ENCODE results near the gene ZNF276. TPM values are rescaled to one million over a fixed set of nuclear protein-coding genes. Genes with fewer than 3 reads are reported as not detected.
"Not testable (repeated sequence)": the region's sequence is repeated elsewhere in the genome, so short reads cannot be mapped to it uniquely, and the experiment has no call there.

Gene ZNF276
- total RNA-seq, 1 experiment from 2014 or later: 32.7 TPM

DNA sequence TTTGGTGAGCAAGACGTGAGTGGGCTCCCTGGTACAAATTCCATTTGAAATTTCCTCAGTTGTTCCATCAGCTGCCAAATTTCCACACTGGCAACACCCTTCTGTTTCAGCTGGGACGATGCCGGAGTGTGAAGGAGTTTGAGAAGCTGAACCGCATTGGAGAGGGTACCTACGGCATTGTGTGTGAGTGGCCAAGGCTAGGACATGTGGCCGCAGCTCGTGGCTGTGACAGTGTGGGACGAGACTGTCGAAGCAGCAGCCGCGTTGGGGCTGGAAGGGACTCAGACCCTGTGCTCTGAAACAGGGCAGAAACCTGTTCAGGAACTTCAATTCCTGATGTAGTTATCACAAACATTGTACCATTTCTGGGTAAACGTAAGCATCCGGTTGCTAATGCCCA is 32.2 kb upstream of the ZNF276 start:
- CTCF ChIA-PET: interaction anchor here (0.7 to 2.2 kb wide), 4 partner anchors 9 to 48 kb away, joined by 3 to 11 read pairs (median 4); no protein-coding TSS in a partner anchor
- intact Hi-C loops (cut with micrococcal nuclease): no loop called here
- H3K36me3 Mint-ChIP-seq (ENCODE audit: insufficient read depth, unreplicated experiment): peaks cover 44% of the 10 kb centered on the region
- BruUV-seq (replicated peaks): no TSS peak
- POLR2A ChIA-PET: interaction anchor here (0.8 to 1.5 kb wide), 3 partner anchors 8 to 19 kb away, joined by 3 to 4 read pairs (median 3); no protein-coding TSS in a partner anchor
- H3K27me3 Mint-ChIP-seq (ENCODE audit: insufficient read depth, unreplicated experiment): no peaks in the 10 kb centered on the region
- TF ChIP-seq, protein P1, sequence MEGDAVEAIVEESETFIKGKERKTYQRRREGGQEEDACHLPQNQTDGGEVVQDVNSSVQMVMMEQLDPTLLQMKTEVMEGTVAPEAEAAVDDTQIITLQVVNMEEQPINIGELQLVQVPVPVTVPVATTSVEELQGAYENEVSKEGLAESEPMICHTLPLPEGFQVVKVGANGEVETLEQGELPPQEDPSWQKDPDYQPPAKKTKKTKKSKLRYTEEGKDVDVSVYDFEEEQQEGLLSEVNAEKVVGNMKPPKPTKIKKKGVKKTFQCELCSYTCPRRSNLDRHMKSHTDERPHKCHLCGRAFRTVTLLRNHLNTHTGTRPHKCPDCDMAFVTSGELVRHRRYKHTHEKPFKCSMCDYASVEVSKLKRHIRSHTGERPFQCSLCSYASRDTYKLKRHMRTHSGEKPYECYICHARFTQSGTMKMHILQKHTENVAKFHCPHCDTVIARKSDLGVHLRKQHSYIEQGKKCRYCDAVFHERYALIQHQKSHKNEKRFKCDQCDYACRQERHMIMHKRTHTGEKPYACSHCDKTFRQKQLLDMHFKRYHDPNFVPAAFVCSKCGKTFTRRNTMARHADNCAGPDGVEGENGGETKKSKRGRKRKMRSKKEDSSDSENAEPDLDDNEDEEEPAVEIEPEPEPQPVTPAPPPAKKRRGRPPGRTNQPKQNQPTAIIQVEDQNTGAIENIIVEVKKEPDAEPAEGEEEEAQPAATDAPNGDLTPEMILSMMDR (IDR thresholded peaks at IDR 0.05; ENCODE audit: unreplicated experiment): no peak
- peaks cover 6% of the 10 kb centered on the region for H3K4me1 Mint-ChIP-seq (ENCODE audit: insufficient read depth, unreplicated experiment)
- H3K9me3 Mint-ChIP-seq (ENCODE audit: unreplicated experiment): no peaks in the 10 kb centered on the region
- no peak overlapping the region for H3K4me3 Mint-ChIP-seq (ENCODE audit: unreplicated experiment)
- H3K27ac Mint-ChIP-seq (ENCODE audit: low read depth, unreplicated experiment): no peak overlapping the region
- DNase-seq (ENCODE audit: unreplicated experiment): no peak

DNA sequence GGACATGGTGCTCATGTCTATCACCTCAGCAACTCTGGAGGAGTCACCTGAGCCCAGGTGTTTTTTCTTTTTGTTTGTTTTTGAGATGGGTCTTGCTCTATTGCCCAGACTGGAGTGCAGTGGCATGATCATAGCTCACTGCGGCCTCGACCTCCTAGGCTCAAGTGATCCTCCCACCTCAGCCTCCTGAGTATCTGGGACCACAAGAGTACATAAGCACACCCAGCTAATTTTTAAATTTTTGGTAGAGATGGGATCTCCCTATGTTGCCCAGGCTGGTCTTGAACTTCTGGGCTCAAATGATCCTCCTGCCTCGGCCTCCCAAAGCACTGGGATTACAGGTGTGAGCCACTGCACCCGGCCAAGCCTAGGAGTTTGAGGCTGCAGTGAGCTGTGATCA is 31.7 kb upstream of the ZNF276 start:
- DNase-seq (ENCODE audit: unreplicated experiment): not testable (repeated sequence)
- CTCF ChIA-PET: interaction anchor here (0.7 to 2.2 kb wide), 3 partner anchors 10 to 48 kb away, joined by 3 to 11 read pairs (median 3); no protein-coding TSS in a partner anchor

DNA sequence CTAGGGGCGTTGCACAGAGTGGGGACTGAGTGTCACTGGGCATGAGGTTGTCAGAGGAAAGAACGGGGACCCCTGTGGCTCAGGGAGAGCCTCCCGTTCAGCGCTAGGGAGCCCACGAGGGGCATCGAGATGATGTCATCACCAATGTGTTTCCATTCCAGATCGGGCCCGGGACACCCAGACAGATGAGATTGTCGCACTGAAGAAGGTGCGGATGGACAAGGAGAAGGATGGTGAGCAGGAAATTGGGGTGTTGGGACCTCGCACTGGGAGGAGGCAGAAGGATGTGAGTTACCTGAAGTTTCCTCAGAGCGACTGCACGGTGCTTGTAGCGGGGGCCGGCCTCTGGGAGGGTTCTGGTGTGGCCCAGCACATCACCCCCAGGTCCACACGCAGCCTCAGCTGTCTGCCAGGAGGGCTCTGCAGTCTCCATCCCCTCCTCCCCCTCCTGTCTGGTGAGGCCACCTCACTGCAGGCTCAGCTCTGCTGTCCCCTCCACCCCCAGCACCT is 30.9 kb upstream of the ZNF276 start:
- ChIA-PET POLR2A (interaction anchor here (0.7 kb wide), 1 partner anchor 11 kb away, joined by 4 read pairs; no protein-coding TSS in a partner anchor), CTCF (no interaction called here)
- H3K27me3 Mint-ChIP-seq (ENCODE audit: insufficient read depth, unreplicated experiment): no peaks in the 10 kb centered on the region
- no TSS peak for BruUV-seq (replicated peaks)
- peaks cover 6% of the 10 kb centered on the region for H3K4me1 Mint-ChIP-seq (ENCODE audit: insufficient read depth, unreplicated experiment)
- DNase-seq (ENCODE audit: unreplicated experiment): no peak
- no peak overlapping the region for H3K4me3 Mint-ChIP-seq (ENCODE audit: unreplicated experiment)
- no peak overlapping the region for H3K27ac Mint-ChIP-seq (ENCODE audit: low read depth, unreplicated experiment)
- TF ChIP-seq, protein P1 (IDR thresholded peaks at IDR 0.05; ENCODE audit: unreplicated experiment): no peak
- no peaks in the 10 kb centered on the region for H3K9me3 Mint-ChIP-seq (ENCODE audit: unreplicated experiment)
- peaks cover 56% of the 10 kb centered on the region for H3K36me3 Mint-ChIP-seq (ENCODE audit: insufficient read depth, unreplicated experiment)
- intact Hi-C loops (cut with micrococcal nuclease): no loop called here

More for the DNA sequence above, 31.7 kb upstream of the ZNF276 start:
- H3K9me3 Mint-ChIP-seq (ENCODE audit: unreplicated experiment); intact Hi-C loops (cut with micrococcal nuclease); H3K4me1 Mint-ChIP-seq (ENCODE audit: insufficient read depth, unreplicated experiment); H3K4me3 Mint-ChIP-seq (ENCODE audit: unreplicated experiment); BruUV-seq (replicated peaks); H3K27me3 Mint-ChIP-seq (ENCODE audit: insufficient read depth, unreplicated experiment); H3K27ac Mint-ChIP-seq (ENCODE audit: low read depth, unreplicated experiment): not testable (repeated sequence)
- H3K36me3 Mint-ChIP-seq (ENCODE audit: insufficient read depth, unreplicated experiment): peaks cover 48% of the 10 kb centered on the region
- POLR2A ChIA-PET: interaction anchor here (0.8 kb wide), 1 partner anchor 7 kb away, joined by 3 read pairs; no protein-coding TSS in a partner anchor

DNA sequence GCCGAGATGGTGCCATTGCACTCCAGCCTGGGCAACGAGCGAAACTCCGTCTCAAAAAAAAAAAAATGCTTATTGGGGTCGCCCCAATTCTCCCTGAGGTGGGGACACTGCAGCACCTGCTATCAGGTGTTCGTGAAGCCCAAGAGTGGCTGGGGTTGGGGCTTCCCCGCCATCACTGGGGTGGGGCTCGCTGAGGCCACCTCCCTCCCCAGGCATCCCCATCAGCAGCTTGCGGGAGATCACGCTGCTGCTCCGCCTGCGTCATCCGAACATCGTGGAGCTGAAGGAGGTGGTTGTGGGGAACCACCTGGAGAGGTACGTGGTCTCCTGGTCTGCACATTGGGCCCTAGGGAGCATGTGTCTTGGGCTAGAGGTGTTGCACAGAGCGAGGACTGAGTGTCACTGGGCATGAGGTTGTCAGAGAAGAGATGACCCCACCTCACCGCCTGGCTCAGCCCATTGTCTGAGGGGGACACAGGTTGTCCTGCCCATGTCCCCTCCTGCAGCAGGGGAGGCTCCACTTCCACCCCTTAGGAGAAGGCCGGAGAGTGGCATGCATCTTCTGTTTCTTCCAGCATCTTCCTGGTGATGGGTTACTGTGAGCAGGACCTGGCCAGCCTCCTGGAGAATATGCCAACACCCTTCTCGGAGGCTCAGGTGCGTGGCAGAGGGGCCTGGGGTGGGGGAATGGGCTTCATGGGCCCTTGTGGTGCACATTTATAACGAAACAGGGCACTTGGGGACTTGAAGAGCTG is 29.9 kb upstream of the ZNF276 start:
- Mint-ChIP-seq H3K4me3 (ENCODE audit: unreplicated experiment) (no peak overlapping the region), H3K27ac (ENCODE audit: low read depth, unreplicated experiment) (no peak overlapping the region), H3K4me1 (ENCODE audit: insufficient read depth, unreplicated experiment) (peaks cover 6% of the 10 kb centered on the region), H3K36me3 (ENCODE audit: insufficient read depth, unreplicated experiment) (peaks cover 60% of the 10 kb centered on the region), H3K9me3 (ENCODE audit: unreplicated experiment) (no peaks in the 10 kb centered on the region), H3K27me3 (ENCODE audit: insufficient read depth, unreplicated experiment) (no peaks in the 10 kb centered on the region)
- intact Hi-C loops (cut with micrococcal nuclease): no loop called here
- POLR2A ChIA-PET: interaction anchor here (0.7 kb wide), 1 partner anchor 10 kb away, joined by 4 read pairs; no protein-coding TSS in a partner anchor
- CTCF ChIA-PET: no interaction called here
- DNase-seq (ENCODE audit: unreplicated experiment): no peak
- TF ChIP-seq, protein P1 (IDR thresholded peaks at IDR 0.05; ENCODE audit: unreplicated experiment): no peak
- no TSS peak for BruUV-seq (replicated peaks)

Measured in MCF 10A (cell line).